ENCODE measurements around the gene NT5C3B.
A peak's percentile ranks its signal among the peaks of the same experiment; 100 is the strongest.
"Not testable (repeated sequence)": the region's sequence is repeated elsewhere in the genome, so short reads cannot be mapped to it uniquely, and the experiment has no call there.

Gene NT5C3B

GRCh38 chr17:41839448-41839847, 3.4 kb upstream of the NT5C3B start:
- ATAC-seq, DNase-seq: not testable (repeated sequence)

DNA sequence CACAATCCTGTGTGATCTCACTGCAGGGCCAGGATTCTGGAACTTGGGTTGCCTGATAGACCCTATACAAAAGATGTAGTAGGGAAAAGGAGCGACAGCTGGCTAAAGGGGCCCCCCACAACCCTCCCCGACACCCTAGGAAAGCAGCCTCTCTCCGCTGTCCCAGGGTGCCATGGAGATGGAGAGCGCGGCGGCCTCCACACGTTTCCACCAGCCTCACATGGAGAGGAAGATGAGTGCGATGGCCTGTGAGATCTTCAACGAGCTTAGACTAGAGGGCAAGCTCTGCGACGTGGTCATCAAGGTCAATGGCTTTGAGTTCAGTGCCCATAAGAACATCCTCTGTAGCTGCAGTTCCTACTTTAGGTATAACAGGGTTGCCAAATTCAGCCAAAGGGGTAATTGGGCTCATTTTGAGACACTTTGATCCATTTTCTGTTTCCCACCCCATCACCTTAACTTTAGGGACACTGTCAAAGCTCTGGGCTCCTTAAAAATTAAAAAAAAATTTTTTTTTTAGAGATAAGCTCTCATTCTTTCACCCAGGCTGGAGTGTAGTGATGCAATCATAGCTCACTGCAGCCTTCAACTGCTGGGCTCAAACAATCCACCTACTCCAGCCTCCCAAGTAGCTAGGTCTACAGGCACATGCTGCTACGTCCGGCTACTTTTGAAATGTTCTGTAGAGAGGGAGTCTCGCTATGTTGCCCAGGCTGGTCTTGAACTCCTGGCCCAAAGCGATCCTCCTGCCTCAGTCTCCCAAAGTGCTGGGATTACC, 1.9 kb upstream of the NT5C3B start, which contains the start of gene KLHL10:
Gene KLHL10, plus strand, starts transcription at position 65 of the 778 bp plus-strand sequence. Its CDS starts 108 bp downstream, at position 173.
- no peak for DNase-seq
- no peak for ATAC-seq

DNA sequence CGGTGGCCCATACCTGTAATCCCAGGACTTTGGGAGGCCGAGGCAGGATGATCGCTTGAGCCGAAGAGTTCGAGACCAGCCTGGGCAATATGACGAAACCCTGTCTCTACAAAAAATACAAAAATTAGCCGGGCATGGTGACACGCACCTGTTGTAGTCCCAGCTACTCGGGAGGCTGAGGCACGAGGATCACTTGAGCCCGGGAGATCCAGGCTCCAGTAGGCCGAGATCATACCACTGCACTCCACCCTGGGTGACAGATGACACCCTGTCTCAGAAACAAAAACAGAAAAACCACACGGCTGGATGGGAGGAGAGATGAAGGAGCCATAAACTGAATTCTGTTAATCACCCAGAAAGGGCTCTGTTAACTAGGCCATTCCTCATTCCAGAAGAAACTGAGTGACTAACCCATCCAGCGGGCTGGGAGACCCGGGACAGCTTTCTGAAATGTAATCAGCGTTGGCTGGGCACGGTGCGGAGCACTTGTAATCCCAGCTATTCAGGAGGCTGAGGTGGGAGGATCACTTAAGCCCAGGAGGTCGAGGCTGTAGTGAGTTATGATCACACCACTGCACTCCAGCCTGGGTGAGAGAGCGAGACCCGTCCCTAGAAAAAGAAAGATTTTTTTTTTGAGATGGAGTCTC, 641 bp upstream of the NT5C3B start:
- DNase-seq (no peak), ATAC-seq (no peak)

DNA sequence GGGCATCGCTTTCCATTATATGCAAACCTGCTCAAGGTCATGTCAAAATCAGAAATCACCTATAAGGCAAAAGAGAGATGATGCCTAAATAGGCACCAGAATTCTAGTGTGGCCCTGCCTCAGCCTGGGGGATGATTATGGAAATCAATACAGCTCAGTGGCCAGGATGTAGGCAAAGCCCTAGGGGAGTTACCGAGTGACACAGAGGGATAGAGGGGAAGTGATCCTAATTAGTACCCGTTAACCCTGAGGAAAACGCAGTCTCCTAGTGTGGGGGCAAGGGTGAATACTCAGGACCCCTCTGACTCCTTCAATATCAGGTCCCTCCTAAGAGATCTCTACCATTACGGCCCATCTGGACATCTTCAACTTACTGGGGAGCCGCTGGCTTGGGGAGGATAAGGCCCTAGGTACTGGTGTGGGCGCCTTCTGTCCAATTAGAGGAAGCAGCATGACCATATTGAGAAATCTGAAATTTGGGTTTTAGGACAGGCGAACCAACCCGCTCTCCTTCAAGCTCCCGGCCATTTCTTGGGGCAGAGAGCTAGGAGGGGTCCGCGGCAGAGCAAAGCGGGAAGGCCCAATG, 725 bp downstream of the NT5C3B start:
- no peak for DNase-seq
- peak; percentile 19 for ATAC-seq

- not testable (repeated sequence) for ATAC-seq, DNase-seq
Measured at GRCh38 chr17:41829961-41830360, 6.1 kb downstream of the NT5C3B start.

GRCh38 chr17:41825175-41825845, 10.7 kb downstream of the NT5C3B start:
- no peak for DNase-seq
- ATAC-seq = no peak

DNA sequence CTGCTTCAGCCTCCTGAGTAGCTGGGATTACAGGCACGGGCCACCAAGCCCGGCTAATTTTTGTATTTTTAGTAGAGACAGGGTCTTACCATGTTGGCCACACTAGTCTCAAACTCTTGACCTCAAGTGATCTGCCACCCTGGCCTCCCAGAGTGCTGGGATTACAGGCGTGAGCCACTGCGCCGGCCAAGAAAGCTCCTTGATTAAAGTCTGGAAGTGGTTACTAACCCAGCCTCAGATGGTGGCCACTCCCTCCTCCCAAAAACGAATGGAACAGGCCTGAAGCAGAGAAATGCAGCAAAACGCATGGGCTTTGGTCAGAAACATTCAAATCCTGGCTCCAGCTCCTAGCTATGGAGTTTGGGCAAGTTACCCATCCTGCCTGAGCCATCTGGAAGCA, 11.9 kb downstream of the NT5C3B start:
- ATAC-seq (no peak), DNase-seq (no peak)

DNA sequence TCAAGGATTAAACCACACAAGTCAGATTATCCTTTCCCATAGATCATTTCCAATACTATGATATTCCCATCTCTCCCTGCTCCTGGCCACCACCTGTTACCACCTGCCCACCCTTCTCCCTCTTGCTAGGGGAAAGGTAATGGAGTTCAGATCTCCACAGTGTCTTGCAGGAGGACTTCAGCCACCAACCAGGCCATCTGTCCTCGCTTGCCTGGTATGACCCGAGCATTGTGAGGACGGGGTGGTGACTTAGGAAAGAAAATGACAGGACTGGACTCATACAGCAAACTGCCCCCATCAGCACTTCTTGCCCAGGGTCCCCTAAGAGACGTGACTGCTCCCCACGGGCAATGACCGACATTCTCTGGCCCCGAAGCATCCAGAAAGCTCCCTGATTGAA, 12.5 kb downstream of the NT5C3B start:
- ATAC-seq = no peak
- no peak for DNase-seq

DNA sequence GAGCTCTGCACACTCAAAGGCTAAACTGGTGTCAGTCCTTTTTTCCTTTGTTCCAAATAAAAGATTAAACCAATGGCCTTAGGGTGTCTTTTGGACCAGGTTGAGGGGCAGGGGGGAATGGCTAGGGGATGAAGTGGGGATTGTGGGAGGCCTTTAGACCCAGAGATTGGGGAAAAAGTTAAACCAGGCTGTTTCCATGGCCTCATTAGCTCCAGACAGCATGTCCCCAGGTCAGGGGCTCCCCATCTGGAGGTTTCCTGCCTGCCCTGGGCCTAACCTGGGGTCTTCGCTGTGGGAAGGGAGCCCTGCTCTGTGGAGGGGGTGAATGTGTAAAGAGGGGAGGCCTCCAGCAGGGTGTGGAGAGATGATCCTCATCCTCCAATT, 12.9 kb downstream of the NT5C3B start:
- ATAC-seq (no peak), DNase-seq (no peak)

- ATAC-seq (no peak), DNase-seq (no peak)
Measured at GRCh38 chr17:41822216-41823140, 13.6 kb downstream of the NT5C3B start.

DNA sequence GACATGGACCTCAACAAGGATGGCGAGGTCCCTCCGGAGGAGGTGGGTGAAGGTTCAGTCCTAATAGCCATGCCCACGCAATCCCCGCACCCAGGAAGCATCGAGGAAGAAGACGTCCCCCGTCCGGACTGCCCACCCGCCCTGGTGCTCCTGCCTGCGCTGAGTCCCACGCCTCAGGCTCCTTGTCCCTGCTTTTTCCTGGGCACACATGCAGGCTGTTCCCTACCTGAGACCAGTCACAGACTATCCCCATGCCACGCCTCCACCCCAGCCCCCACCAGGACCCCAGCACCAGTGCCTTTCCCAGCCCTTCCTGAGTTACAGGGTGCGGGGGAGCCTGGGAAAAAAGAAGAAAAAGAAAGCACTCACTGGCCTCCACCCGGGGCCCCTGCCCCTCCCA, 14.3 kb downstream of the NT5C3B start:
- ATAC-seq (no peak), DNase-seq (no peak)

DNA sequence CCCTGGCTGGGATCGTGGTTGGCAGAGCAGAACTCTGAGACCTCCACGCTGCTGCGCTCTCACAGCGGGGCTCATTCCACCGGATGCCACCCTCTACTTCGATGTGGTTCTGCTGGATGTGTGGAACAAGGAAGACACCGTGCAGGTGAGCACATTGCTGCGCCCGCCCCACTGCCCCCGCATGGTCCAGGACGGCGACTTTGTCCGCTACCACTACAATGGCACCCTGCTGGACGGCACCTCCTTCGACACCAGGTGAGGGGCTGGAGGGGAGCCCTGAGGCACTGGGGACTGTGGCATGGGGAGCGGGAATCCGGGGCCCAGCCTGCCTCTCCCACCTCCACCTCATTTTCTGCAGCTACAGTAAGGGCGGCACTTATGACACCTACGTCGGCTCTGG, 18.0 kb downstream of the NT5C3B start:
- DNase-seq = no peak
- no peak for ATAC-seq

DNA sequence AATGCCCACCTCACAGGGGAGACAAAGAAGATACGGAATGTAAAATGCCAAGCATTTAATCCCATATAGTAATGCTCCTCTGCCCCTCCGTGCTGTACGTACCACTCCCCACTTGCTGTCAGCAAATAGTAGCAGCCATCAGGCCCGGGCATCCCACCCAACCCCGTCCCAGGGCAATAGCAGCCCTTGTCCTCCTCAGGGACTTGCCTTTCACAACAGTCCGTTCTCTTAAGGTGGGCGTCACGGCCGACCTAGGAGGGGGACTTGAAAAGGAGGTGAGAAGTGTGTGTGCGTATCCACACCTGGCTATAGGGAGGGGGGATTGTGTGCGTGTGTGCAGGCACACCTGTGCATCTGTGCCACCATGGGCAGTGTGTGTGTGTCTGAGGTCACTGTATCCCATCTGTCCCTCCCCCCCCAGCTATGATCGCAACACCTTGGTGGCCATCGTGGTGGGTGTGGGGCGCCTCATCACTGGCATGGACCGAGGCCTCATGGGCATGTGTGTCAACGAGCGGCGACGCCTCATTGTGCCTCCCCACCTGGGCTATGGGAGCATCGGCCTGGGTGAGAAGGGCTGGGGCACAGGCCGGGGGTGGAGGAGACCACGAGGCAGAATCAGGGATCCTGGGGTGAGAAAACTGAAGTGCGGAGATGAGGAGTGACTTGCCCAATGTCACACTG, 19.3 kb downstream of the NT5C3B start:
- DNase-seq (no peak), ATAC-seq (no peak)

DNA sequence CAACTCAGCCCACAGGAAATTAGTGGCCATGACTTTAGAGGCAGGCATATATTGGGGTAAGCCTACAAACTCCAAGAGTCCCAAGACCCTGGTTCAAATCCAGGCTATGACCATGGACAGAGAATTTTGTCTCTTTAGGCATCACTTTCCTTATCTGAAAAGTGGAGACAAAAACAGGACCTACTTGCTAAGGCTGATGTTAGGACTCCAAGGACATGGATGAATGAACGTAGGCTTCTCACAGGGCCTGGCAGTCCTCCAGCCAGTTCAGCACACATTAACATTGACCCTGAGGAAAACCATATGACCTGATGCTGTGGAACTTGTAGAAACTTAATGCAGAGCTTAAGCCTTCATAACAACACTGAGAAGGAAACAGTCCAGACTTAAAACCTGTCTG, 21.8 kb downstream of the NT5C3B start:
- ATAC-seq = no peak

GRCh38 chr17:41813699-41814124, 22.3 kb downstream of the NT5C3B start:
- ATAC-seq (no peak), DNase-seq (no peak)

More for the DNA sequence above, 21.8 kb downstream of the NT5C3B start:
- no peak for DNase-seq

GRCh38 chr17:41813152-41813680, 22.8 kb downstream of the NT5C3B start:
- DNase-seq (no peak), ATAC-seq (no peak)

DNA sequence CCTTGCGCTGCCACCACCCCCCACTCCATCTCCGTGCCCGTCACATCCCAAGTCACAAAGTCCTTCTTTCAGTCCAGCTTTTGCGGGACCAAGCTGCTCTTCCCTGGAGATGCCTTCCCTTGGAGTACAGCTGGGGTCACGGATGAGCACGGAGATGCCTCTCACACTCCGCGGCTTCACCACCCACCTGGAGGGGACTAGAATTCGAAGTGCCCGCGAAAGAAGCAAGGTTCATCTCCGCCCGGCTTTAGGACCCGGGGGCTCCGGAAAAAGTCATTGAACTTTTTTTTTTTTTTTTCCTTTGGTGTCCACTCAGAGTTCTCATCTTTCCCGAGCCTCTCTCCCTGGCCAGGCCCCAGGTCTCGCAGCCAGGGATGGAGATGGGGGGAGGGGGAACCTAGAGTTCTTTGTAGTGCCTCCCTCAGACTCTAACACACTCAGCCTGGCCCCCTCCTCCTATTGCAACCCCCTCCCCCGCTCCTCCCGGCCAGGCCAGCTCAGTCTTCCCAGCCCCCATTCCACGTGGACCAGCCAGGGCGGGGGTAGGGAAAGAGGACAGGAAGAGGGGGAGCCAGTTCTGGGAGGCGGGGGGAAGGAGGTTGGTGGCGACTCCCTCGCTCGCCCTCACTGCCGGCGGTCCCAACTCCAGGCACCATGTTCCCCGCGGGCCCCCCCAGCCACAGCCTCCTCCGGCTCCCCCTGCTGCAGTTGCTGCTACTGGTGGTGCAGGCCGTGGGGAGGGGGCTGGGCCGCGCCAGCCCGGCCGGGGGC, 23.5 kb downstream of the NT5C3B start, which contains the start of gene FKBP10:
Gene FKBP10, plus strand, starts transcription at position 624 of the 771 bp plus-strand sequence. Its CDS starts 31 bp downstream, at position 655.
- DNase-seq (peak; percentile 38), ATAC-seq (no peak)

DNA sequence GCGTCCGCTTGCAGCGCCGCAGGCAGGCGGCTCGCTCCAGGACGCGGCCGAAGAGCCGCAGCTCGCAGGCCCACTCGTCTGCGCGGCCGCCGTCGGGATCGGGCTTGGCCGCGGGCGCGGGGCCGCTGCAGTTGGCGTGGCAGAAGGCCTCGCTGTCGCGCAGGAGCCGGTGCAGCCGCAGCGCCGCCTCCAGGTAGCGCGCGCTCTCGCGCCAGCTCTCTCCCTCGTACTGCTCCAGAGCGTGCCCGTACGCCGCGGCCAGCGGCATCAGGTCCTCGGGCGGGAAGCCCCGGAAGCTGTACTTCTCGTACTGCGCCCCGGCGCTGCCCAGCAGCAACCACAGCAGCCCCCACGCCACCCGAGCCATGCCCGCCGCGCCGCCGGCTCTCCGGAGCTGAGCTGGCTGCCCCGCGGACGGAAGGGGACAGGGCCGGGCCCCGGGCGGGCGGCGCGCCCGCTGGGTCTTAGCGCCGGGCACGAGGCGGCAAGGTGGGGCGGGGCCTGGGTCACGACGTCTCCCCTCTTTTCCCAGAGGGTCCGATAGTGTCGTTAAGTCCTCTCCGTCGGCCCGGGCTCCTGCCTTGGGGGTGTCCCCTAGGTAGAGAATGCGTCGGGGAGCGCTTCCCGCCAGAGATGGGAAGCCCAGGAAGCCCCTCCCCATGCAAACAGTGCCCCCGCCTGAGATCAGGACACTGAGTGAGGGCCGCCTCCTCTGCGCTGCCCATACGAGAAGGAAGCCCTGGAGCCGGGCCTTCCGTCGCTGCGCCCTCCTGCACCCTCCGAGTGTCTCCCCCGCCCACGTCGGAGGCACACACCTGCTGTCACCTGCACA, 24.3 kb downstream of the NT5C3B start, which contains the start of gene P3H4:
Gene P3H4, minus strand, starts transcription at position 401 of the 832 bp plus-strand sequence. Its CDS starts 34 bp downstream, at position 367.
- DNase-seq (peak; percentile 75), ATAC-seq (peak; percentile 79)
